H9 (cell line): ENCODE data around the gene AKAP7. TPM values are rescaled to one million over a fixed set of nuclear protein-coding genes. Genes with fewer than 3 reads are reported as not detected.

Experiments
- DNase-seq: peaks from one replicate; pipeline ENCODE4 v3.0.0-alpha.2; 2017
- H2AFZ ChIP-seq: one replicate; pipeline ENCODE4 v1.6.1; 2013; ENCODE audit warnings: mild to moderate bottlenecking, low read length, control low read depth, moderate library complexity
- H2AK5ac ChIP-seq: 2 replicates; pipeline ENCODE4 v1.6.1; 2013; ENCODE audit warnings: low read length, control low read depth, mixed read lengths; ENCODE audit not compliant: insufficient read length
- H2BK120ac ChIP-seq: one replicate; pipeline ENCODE4 v1.6.1; 2013; ENCODE audit warnings: low read depth, mild to moderate bottlenecking, low read length, control low read depth, inconsistent platforms; ENCODE audit not compliant: poor library complexity, severe bottlenecking
- H2BK12ac ChIP-seq: 2 replicates; pipeline ENCODE4 v1.6.1; 2013; ENCODE audit warnings: low read length, control low read depth, mixed read lengths, low read depth; ENCODE audit not compliant: insufficient read length
- H2BK15ac ChIP-seq: 2 replicates; pipeline ENCODE4 v1.6.1; 2013; ENCODE audit warnings: low read depth, low read length, control low read depth
- H2BK20ac ChIP-seq: one replicate; pipeline ENCODE4 v1.6.1; 2013; ENCODE audit warnings: low read depth, mild to moderate bottlenecking, low read length, control low read depth, inconsistent platforms; ENCODE audit not compliant: poor library complexity, severe bottlenecking
- H2BK5ac ChIP-seq: 2 replicates; pipeline ENCODE4 v1.6.1; 2013; ENCODE audit warnings: low read length, control low read depth, mixed read lengths; ENCODE audit not compliant: insufficient read length
- H3K14ac ChIP-seq: 2 replicates; pipeline ENCODE4 v1.6.1; 2013; ENCODE audit warnings: low read length, control low read depth; ENCODE audit not compliant: insufficient read depth
- H3K18ac ChIP-seq: 2 replicates; pipeline ENCODE4 v1.6.1; 2013; ENCODE audit warnings: low read depth, mild to moderate bottlenecking, mixed read lengths, low read length, control low read depth; ENCODE audit not compliant: insufficient read length
- H3K23ac ChIP-seq: 2 replicates; pipeline ENCODE4 v1.6.1; 2013; ENCODE audit warnings: low read length, control low read depth, mixed read lengths, low read depth; ENCODE audit not compliant: insufficient read length
- H3K23me2 ChIP-seq: 2 replicates; pipeline ENCODE4 v1.6.1; 2013; ENCODE audit warnings: low read depth, mild to moderate bottlenecking, mixed read lengths, low read length, control low read depth; ENCODE audit not compliant: insufficient read length, poor library complexity, severe bottlenecking
- H3K27ac ChIP-seq: 2 replicates; pipeline ENCODE4 v1.5.1; 2013; ENCODE audit warnings: low read length, control low read depth, mixed read lengths, low read depth; ENCODE audit not compliant: insufficient read length
- H3K27me3 ChIP-seq: 2 replicates; pipeline ENCODE4 v1.6.1; 2013; ENCODE audit warnings: low read length, control low read depth, inconsistent platforms; ENCODE audit not compliant: insufficient read depth
- H3K4ac ChIP-seq: 2 replicates; pipeline ENCODE4 v1.6.1; 2013; ENCODE audit warnings: low read depth, mild to moderate bottlenecking, control low read depth, inconsistent platforms, low read length, moderate library complexity
- H3K4me1 ChIP-seq: 2 replicates; pipeline ENCODE4 v1.6.1; 2013; ENCODE audit warnings: low read length, control low read depth, inconsistent platforms; ENCODE audit not compliant: insufficient read depth
- H3K4me2 ChIP-seq: 2 replicates; pipeline ENCODE4 v1.6.1; 2013; ENCODE audit warnings: low read length, control low read depth, mixed read lengths; ENCODE audit not compliant: insufficient read length, insufficient read depth
- H3K56ac ChIP-seq: 2 replicates; pipeline ENCODE4 v1.6.1; 2013; ENCODE audit warnings: low read depth, mild to moderate bottlenecking, mixed read lengths, low read length, control low read depth; ENCODE audit not compliant: insufficient read length
- H3K79me1 ChIP-seq: 2 replicates; pipeline ENCODE4 v1.6.1; 2013; ENCODE audit warnings: low read depth, mild to moderate bottlenecking, moderate library complexity, low read length, control low read depth, inconsistent platforms; ENCODE audit not compliant: insufficient read depth, poor library complexity, severe bottlenecking
- H3K79me2 ChIP-seq: 2 replicates; pipeline ENCODE4 v1.6.1; 2013; ENCODE audit warnings: low read length, control low read depth, inconsistent platforms; ENCODE audit not compliant: insufficient read depth
- H3K9ac ChIP-seq: 2 replicates; pipeline ENCODE4 v1.6.1; 2013; ENCODE audit warnings: low read length, control low read depth, mixed read lengths; ENCODE audit not compliant: insufficient read length; ENCODE audit errors: extremely low read depth
- H3K9me3 ChIP-seq: one replicate; pipeline ENCODE4 v1.6.1; 2013; ENCODE audit warnings: low read depth, low read length, inconsistent platforms; ENCODE audit not compliant: control insufficient read depth
- H3T11ph ChIP-seq: one replicate; pipeline ENCODE4 v1.6.1; 2013; ENCODE audit warnings: mild to moderate bottlenecking, low read length, control low read depth, inconsistent platforms
- H4K20me1 ChIP-seq: one replicate; pipeline ENCODE4 v1.6.1; 2013; ENCODE audit not compliant: control insufficient read depth, insufficient read length, insufficient read depth
- H4K5ac ChIP-seq: 2 replicates; pipeline ENCODE4 v1.6.1; 2013; ENCODE audit warnings: low read depth, mild to moderate bottlenecking, mixed read lengths, low read length, control low read depth; ENCODE audit not compliant: insufficient read length
- H4K8ac ChIP-seq: replicated peaks from 2 replicates; pipeline ENCODE4 v1.6.1; 2013; ENCODE audit warnings: low read length, control low read depth, mixed read lengths, low read depth; ENCODE audit not compliant: insufficient read length
- H4K91ac ChIP-seq: 2 replicates; pipeline ENCODE4 v1.6.1; 2013; ENCODE audit warnings: low read depth, mild to moderate bottlenecking, moderate library complexity, mixed read lengths, low read length, control low read depth; ENCODE audit not compliant: insufficient read length
- H3K27ac Mint-ChIP-seq, 3 experiments: 2 replicates in 2 of 3; 3 replicates in 1 of 3; pipeline ENCODE4 v1.8.0; 2020 to 2021; ENCODE audit warnings: mixed read lengths in 3 of 3, mild to moderate bottlenecking in 1 of 3, moderate library complexity in 1 of 3
- H3K27me3 Mint-ChIP-seq: 2 replicates; pipeline ENCODE4 v1.8.0; 2021; ENCODE audit warnings: low read depth, mild to moderate bottlenecking, moderate library complexity, mixed read lengths
- H3K36me3 Mint-ChIP-seq, 3 experiments: 2 replicates in 2 of 3; 3 replicates in 1 of 3; pipeline ENCODE4 v1.8.0; 2020 to 2021; ENCODE audit warnings: low read depth in 3 of 3, mixed read lengths in 3 of 3; ENCODE audit not compliant: insufficient read depth in 1 of 3
- H3K4me1 Mint-ChIP-seq, 2 experiments: 2 replicates each; pipeline ENCODE4 v1.8.0; 2020; ENCODE audit warnings: mixed read lengths in 2 of 2
- H3K4me3 Mint-ChIP-seq, 2 experiments: 2 replicates in 1 of 2; 3 replicates in 1 of 2; pipeline ENCODE4 v1.8.0; 2020 to 2021; ENCODE audit warnings: mild to moderate bottlenecking in 2 of 2, mixed read lengths in 2 of 2, moderate library complexity in 1 of 2
- H3K9me3 Mint-ChIP-seq, 2 experiments: 2 replicates in 1 of 2; 3 replicates in 1 of 2; pipeline ENCODE4 v1.8.0; 2020; ENCODE audit warnings: mild to moderate bottlenecking in 2 of 2, mixed read lengths in 2 of 2, moderate library complexity in 1 of 2
- WGBS: extraction: QIAGEN DNeasy Blood & Tissue Kit; methylation state at CpG from one replicate; pipeline ENCODE4 v1.1.7; 2013; ENCODE audit warnings: missing lambda C conversion rate, low lambda C conversion rate, mixed read lengths; ENCODE audit not compliant: insufficient read length; ENCODE audit errors: extremely low coverage; 5-methylcytosine and 5-hydroxymethylcytosine counted together
- total RNA-seq: library from RNA; stranded (reverse); gene quantifications from 2 replicates; pipeline ENCODE4 v1.2.1, GENCODE V29; 2021
- TF ChIP-seq, protein P1 (sequence below): fragments of 200-600 bp; sonication (generic); conservative IDR thresholded peaks from 3 replicates; pipeline ENCODE4 v1.8.0; 2021; ENCODE audit warnings: antibody characterized with exemption, mild to moderate bottlenecking

AKAP7 gene
- total RNA-seq, 1 experiment from 2014 or later = 9.8 TPM

DNA sequence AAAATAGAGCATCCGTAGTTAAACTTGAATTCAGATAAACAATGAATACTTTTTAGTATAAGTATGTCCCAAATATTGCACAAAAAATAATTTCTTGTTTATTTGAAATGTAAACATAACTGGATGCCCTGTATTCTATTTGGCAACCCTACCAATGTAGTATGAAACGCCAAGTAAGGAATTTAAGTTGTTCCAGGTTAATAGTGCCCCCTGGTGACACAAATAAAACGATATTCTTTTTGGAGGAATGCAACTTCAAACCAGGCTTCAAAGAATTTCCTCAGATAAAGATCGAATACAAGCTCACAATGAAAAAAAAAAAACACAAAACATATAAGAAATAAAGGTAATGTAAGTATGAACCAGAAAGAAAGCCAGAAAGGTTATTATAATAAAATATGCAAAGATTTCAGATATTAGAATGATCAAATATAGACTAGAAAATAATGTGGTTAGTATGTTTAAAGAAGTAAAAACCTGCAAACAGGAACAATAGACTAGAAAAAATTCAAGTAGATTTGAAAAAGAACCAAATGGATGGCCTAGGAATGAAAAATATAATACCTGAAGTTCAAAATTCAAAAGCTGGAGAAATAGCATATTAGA lies 18.4 kb upstream of the AKAP7 start:
- H3K4me2 ChIP-seq = no peak overlapping the region
- H3K27me3 Mint-ChIP-seq = no peaks in the 10 kb centered on the region
- H2AFZ ChIP-seq = no peak overlapping the region
- H3K23me2 ChIP-seq = no peaks in the 10 kb centered on the region
- no peak overlapping the region for H4K8ac ChIP-seq
- peaks cover 6 to 11% of the 10 kb centered on the region in 2 experiments; a peak in 4 of 5 replicates for H3K9me3 Mint-ChIP-seq
- H3K56ac ChIP-seq = no peak overlapping the region
- no peak overlapping the region for H3T11ph ChIP-seq
- H3K4me3 Mint-ChIP-seq = no peak overlapping the region
- DNase-seq = no peak
- no peak overlapping the region for H3K23ac ChIP-seq
- H3K79me2 ChIP-seq = no peaks in the 10 kb centered on the region
- no peak overlapping the region for H2BK20ac ChIP-seq
- no peaks in the 10 kb centered on the region for H3K4me1 ChIP-seq
- H3K4me1 Mint-ChIP-seq = peaks cover 1 to 2% of the 10 kb centered on the region in 2 experiments; a peak in 1 of 4 replicates
- H3K27ac ChIP-seq = no peak overlapping the region
- H3K27ac Mint-ChIP-seq = no peak overlapping the region
- H3K9me3 ChIP-seq = no peaks in the 10 kb centered on the region
- H4K91ac ChIP-seq = no peak overlapping the region
- no peaks in the 10 kb centered on the region for H3K27me3 ChIP-seq
- no peak overlapping the region for H2BK120ac ChIP-seq
- no peak overlapping the region for H2BK12ac ChIP-seq
- H3K9ac ChIP-seq = no peak overlapping the region
- H3K36me3 Mint-ChIP-seq = peaks cover 0 to 6% (median 3%) of the 10 kb centered on the region in 3 experiments; a peak in 5 of 7 replicates
- TF ChIP-seq, protein P1, sequence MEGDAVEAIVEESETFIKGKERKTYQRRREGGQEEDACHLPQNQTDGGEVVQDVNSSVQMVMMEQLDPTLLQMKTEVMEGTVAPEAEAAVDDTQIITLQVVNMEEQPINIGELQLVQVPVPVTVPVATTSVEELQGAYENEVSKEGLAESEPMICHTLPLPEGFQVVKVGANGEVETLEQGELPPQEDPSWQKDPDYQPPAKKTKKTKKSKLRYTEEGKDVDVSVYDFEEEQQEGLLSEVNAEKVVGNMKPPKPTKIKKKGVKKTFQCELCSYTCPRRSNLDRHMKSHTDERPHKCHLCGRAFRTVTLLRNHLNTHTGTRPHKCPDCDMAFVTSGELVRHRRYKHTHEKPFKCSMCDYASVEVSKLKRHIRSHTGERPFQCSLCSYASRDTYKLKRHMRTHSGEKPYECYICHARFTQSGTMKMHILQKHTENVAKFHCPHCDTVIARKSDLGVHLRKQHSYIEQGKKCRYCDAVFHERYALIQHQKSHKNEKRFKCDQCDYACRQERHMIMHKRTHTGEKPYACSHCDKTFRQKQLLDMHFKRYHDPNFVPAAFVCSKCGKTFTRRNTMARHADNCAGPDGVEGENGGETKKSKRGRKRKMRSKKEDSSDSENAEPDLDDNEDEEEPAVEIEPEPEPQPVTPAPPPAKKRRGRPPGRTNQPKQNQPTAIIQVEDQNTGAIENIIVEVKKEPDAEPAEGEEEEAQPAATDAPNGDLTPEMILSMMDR = peak; percentile 68
- no peak overlapping the region for H2BK15ac ChIP-seq
- H3K18ac ChIP-seq = no peak overlapping the region
- no peak overlapping the region for H3K4ac ChIP-seq
- no CpG with 5 or more reads among the region's 4 CpGs for WGBS
- no peak overlapping the region for H3K14ac ChIP-seq
- no peaks in the 10 kb centered on the region for H3K79me1 ChIP-seq
- no peak overlapping the region for H2AK5ac ChIP-seq
- no peak overlapping the region for H2BK5ac ChIP-seq
- no peak overlapping the region for H4K5ac ChIP-seq
- H4K20me1 ChIP-seq = no peaks in the 10 kb centered on the region
